G401 (cell line): Measurements from ENCODE around the gene GSTA4. TPM values are rescaled to one million over a fixed set of nuclear protein-coding genes. Genes with fewer than 3 reads are reported as not detected.
"Not testable (repeated sequence)": the region's sequence is repeated elsewhere in the genome, so short reads cannot be mapped to it uniquely, and the experiment has no call there.

Source experiments
- DNase-seq: peaks from one replicate; pipeline ENCODE4 v3.0.0-alpha.2; 2015; ENCODE audit warnings: low spot score
- in situ Hi-C: cut with HindIII; loops from 2 replicates; pipeline ENCODE4 v1.10.0; 2016; ENCODE audit warnings: low sequenced_read_pairs, mixed read lengths
- total RNA-seq: library from RNA; depleted of rRNA; stranded (reverse); fragments of >200 nt; shearing (Covaris generic); gene quantifications from 2 replicates; pipeline ENCODE4 v1.2.3, GENCODE V29; 2014

The GSTA4 gene
- total RNA-seq, 1 experiment from 2014 or later: 37.7 TPM

GRCh38 chr6:53018446-53018845, 23.4 kb upstream of the GSTA4 start:
- no peak for DNase-seq
- in situ Hi-C loops: no loop called here

GRCh38 chr6:53015486-53015885, 20.4 kb upstream of the GSTA4 start:
- no peak for DNase-seq
- in situ Hi-C loops: no loop called here

- DNase-seq: no peak
- in situ Hi-C loops: no loop called here
These were observed 19.7 kb upstream of the GSTA4 start for GRCh38 chr6:53014744-53015143.

- in situ Hi-C loops: no loop called here
- no peak for DNase-seq
These were observed 19.0 kb upstream of the GSTA4 start for GRCh38 chr6:53014063-53014462.

- DNase-seq: no peak
- in situ Hi-C loops: no loop called here
These were observed 16.9 kb upstream of the GSTA4 start for GRCh38 chr6:53011979-53012378.

GRCh38 chr6:53010504-53010903, 15.4 kb upstream of the GSTA4 start:
- in situ Hi-C loops: no loop called here
- no peak for DNase-seq

- in situ Hi-C loops: no loop called here
- DNase-seq: no peak
These were observed 14.4 kb upstream of the GSTA4 start for GRCh38 chr6:53009511-53009910.

GRCh38 chr6:53009056-53009455, 14.0 kb upstream of the GSTA4 start:
- in situ Hi-C loops: no loop called here
- DNase-seq: no peak

GRCh38 chr6:53008192-53008687, 13.2 kb upstream of the GSTA4 start:
- DNase-seq, in situ Hi-C loops: not testable (repeated sequence)

- no peak for DNase-seq
- in situ Hi-C loops: no loop called here
These were observed 10.7 kb upstream of the GSTA4 start for GRCh38 chr6:53005663-53006250.

GRCh38 chr6:52999456-52999855, 4.4 kb upstream of the GSTA4 start:
- DNase-seq: no peak
- in situ Hi-C loops: no loop called here

GRCh38 chr6:52998603-52999002, 3.5 kb upstream of the GSTA4 start:
- no peak for DNase-seq
- in situ Hi-C loops: no loop called here

GRCh38 chr6:52995913-52996645, 995 bp upstream of the GSTA4 start:
- in situ Hi-C loops: no loop called here
- peak; percentile 80 for DNase-seq

- in situ Hi-C loops: no loop called here
- peak; percentile 60 for DNase-seq
These were observed 320 bp downstream of the GSTA4 start for GRCh38 chr6:52994839-52995088.

GRCh38 chr6:52994031-52994838, 849 bp downstream of the GSTA4 start:
- in situ Hi-C loops: no loop called here
- DNase-seq: peak; percentile 78

GRCh38 chr6:52992980-52993920, 1.8 kb downstream of the GSTA4 start:
- DNase-seq: peak; percentile 53
- in situ Hi-C loops: no loop called here

- no peak for DNase-seq
- in situ Hi-C loops: no loop called here
These were observed 4.7 kb downstream of the GSTA4 start for GRCh38 chr6:52990342-52990741.

- in situ Hi-C loops: no loop called here
- DNase-seq: no peak
These were observed 9.9 kb downstream of the GSTA4 start for GRCh38 chr6:52985228-52985627.

- DNase-seq: no peak
- in situ Hi-C loops: no loop called here
These were observed 10.8 kb downstream of the GSTA4 start for GRCh38 chr6:52984247-52984646.
